K562 (cell line): Measurements from ENCODE around the gene POLDIP3. TPM values are rescaled to one million over a fixed set of nuclear protein-coding genes. Genes with fewer than 3 reads are reported as not detected.

Source experiments
- ATAC-seq: fragments of 200-7000 bp; cut with Tn5 transposase; 3 replicates; pipeline ENCODE4 v1.9.1; 2020; ENCODE audit warnings: moderate library complexity
- BruUV-seq: library from RNA; stranded (reverse); fragments of 400-500 nt; replicated peaks from 2 replicates; lab custom pipeline; 2021; lab: Mats Ljungman, UMichigan
- CTCF ChIA-PET: fragments of 300-600 bp; formaldehyde crosslinking; extraction: SDS; loops from one replicate; lab custom pipeline; 2021; ENCODE audit warnings: low intra/inter-chr PET ratio; lab: Yijun Ruan, JAX
- POLR2A ChIA-PET: fragments of 300-600, 350-650 bp; sonication (Branson Sonifier 250); formaldehyde crosslinking; extraction: SDS; loops from one replicate; lab custom pipeline; 2021; ENCODE audit warnings: antibody characterized with exemption, inconsistent platforms; lab: Yijun Ruan, JAX
- DNase-seq, 4 experiments: peaks; one replicate each; pipeline versions ENCODE4 v3.0.0 to v3.0.0-alpha.2; 2011 to 2018; ENCODE audit warnings: low spot score in 3 of 4, mixed read lengths in 3 of 4; ENCODE audit errors: extremely low read depth in 1 of 4
- FAIRE-seq: peaks from 2 replicates; lab custom pipeline; 2011; peaks lifted over from hg19 to GRCh38; lab: Jason Lieb, UNC
- H2AFZ ChIP-seq: 2 replicates; pipeline ENCODE4 v1.6.0; 2011; ENCODE audit warnings: low read depth, low read length, control low read depth, inconsistent platforms
- H3K27ac ChIP-seq: fragments of 200-600 bp; 3 replicates; pipeline ENCODE4 v1.8.0; 2011; ENCODE audit warnings: low read depth, mild to moderate bottlenecking, control low read depth, inconsistent platforms, low read length, moderate library complexity, mixed read lengths; ENCODE audit errors: extremely low read depth
- H3K27me3 ChIP-seq, 2 experiments: fragments of 300-600 bp in 1 of 2; 2 replicates in 1 of 2; 3 replicates in 1 of 2; pipeline versions ENCODE4 v1.6.0 to v1.8.0; 2011; ENCODE audit warnings: inconsistent platforms in 2 of 2, low read length in 2 of 2, mild to moderate bottlenecking in 1 of 2, mixed read lengths in 1 of 2, moderate library complexity in 1 of 2; ENCODE audit not compliant: control insufficient read depth in 2 of 2, insufficient read depth in 2 of 2
- H3K36me3 ChIP-seq: fragments of 300-600 bp; 3 replicates; pipeline ENCODE4 v1.8.0; 2011; ENCODE audit warnings: mild to moderate bottlenecking, low read length, inconsistent platforms; ENCODE audit not compliant: control insufficient read depth, insufficient read depth
- H3K4me1 ChIP-seq, 2 experiments: fragments of 200-600 bp in 1 of 2; replicated peaks in 1 of 2; 2 replicates in 1 of 2; 3 replicates in 1 of 2; pipeline versions ENCODE4 v1.5.1 to v1.8.0; 2011; ENCODE audit warnings: inconsistent platforms in 2 of 2, low read length in 2 of 2, mild to moderate bottlenecking in 1 of 2, mixed read lengths in 1 of 2, moderate library complexity in 1 of 2; ENCODE audit not compliant: control insufficient read depth in 2 of 2, insufficient read depth in 2 of 2
- H3K4me2 ChIP-seq: 2 replicates; pipeline ENCODE4 v1.6.1; 2011; ENCODE audit warnings: low read length, control low read depth, inconsistent platforms, mixed read lengths; ENCODE audit not compliant: insufficient read depth
- H3K4me3 ChIP-seq: fragments of 200-600 bp; sonication (generic), shearing (Covaris generic); 2 replicates; pipeline ENCODE4 v1.5.1; 2016; ENCODE audit warnings: control low read depth, inconsistent platforms
- H3K79me2 ChIP-seq: fragments of 200-600 bp; 3 replicates; pipeline ENCODE4 v1.8.0; 2011; ENCODE audit warnings: low read length, inconsistent platforms; ENCODE audit not compliant: control insufficient read depth, insufficient read depth
- H3K9ac ChIP-seq, 2 experiments: 2 replicates each; pipeline versions ENCODE4 v1.6.0 to v1.6.1; 2011; ENCODE audit warnings: low read depth in 2 of 2, low read length in 2 of 2, control low read depth in 1 of 2, inconsistent platforms in 1 of 2, mild to moderate bottlenecking in 1 of 2, mixed read lengths in 1 of 2; ENCODE audit not compliant: insufficient read depth in 1 of 2
- H3K9me1 ChIP-seq: one replicate; pipeline ENCODE4 v1.6.0; 2011; ENCODE audit warnings: inconsistent platforms, mild to moderate bottlenecking, low read length, moderate library complexity; ENCODE audit not compliant: control insufficient read depth, insufficient read depth
- H3K9me3 ChIP-seq: replicated peaks from 2 replicates; pipeline ENCODE4 v1.5.1; 2011; ENCODE audit warnings: low read depth, low read length, inconsistent platforms; ENCODE audit not compliant: control insufficient read depth, insufficient read depth
- H4K20me1 ChIP-seq: replicated peaks from 2 replicates; pipeline ENCODE4 v1.6.1; 2011; ENCODE audit warnings: low read length, inconsistent platforms, mixed read lengths; ENCODE audit not compliant: control insufficient read depth, insufficient read depth
- ATF6 ChIP-seq: sonication (generic); formaldehyde crosslinking; IDR thresholded peaks from 2 replicates; pipeline ENCODE4 v1.4.0; 2020; ENCODE audit warnings: mild to moderate bottlenecking, missing genetic modification reagents
- ETV6 ChIP-seq, 3 experiments: fragments of 150-350 bp in 1 of 3; sonication (generic) in 1 of 3; formaldehyde crosslinking in 1 of 3; IDR thresholded peaks; 2 replicates each; pipeline versions ENCODE4 v1.6.1 to v1.8.0; 2014 to 2022; ENCODE audit warnings: borderline replicate concordance in 2 of 3, low read depth in 2 of 3, antibody characterized with exemption in 1 of 3, low read length in 1 of 3, mild to moderate bottlenecking in 1 of 3, missing genetic modification reagents in 1 of 3
- MBD1 ChIP-seq: fragments of 250-450 bp; sonication (Bioruptor Pico); IDR thresholded peaks from 2 replicates; pipeline ENCODE4 v1.8.0; 2022; ENCODE audit warnings: inconsistent platforms
- MYBL2 ChIP-seq, 2 experiments: fragments of 450-650 bp in 1 of 2; sonication (generic) in 1 of 2; formaldehyde crosslinking in 1 of 2; IDR thresholded peaks; 2 replicates each; pipeline versions ENCODE4 v1.6.1 to v1.8.1; 2017 to 2022; ENCODE audit warnings: borderline replicate concordance in 1 of 2, inconsistent platforms in 1 of 2, low read depth in 1 of 2, mild to moderate bottlenecking in 1 of 2, missing genetic modification reagents in 1 of 2, moderate library complexity in 1 of 2
- TCF15 ChIP-seq: fragments of 250-450 bp; sonication (Bioruptor Pico); IDR thresholded peaks from 2 replicates; pipeline ENCODE4 v1.8.0; 2022; ENCODE audit warnings: moderate library complexity, mild to moderate bottlenecking, inconsistent platforms
- ZNF764 ChIP-seq: fragments of 250-450 bp; sonication (Bioruptor Pico); IDR thresholded peaks from 2 replicates; pipeline ENCODE4 v1.4.0; 2020; ENCODE audit warnings: low read depth, mild to moderate bottlenecking, moderate library complexity
- WGBS: fragments of 100-300 bp; shearing (Covaris generic); methylation state at CpG from one replicate; pipeline ENCODE4 v1.1.6; 2016; ENCODE audit warnings: low coverage, mixed read lengths; ENCODE audit not compliant: insufficient coverage; ENCODE audit errors: missing lambda C conversion rate; 5-methylcytosine and 5-hydroxymethylcytosine counted together
- in situ Hi-C: fragments of 300-500 bp; cut with MboI; formaldehyde crosslinking; loops from 4 replicates; pipeline ENCODE4 v1.15.0; 2018; ENCODE audit warnings: inconsistent platforms, mixed read lengths
- intact Hi-C: fragments of 100-400 bp; cut with micrococcal nuclease; formaldehyde crosslinking; loops from 2 replicates; pipeline ENCODE4 v1.14.2; 2022
- polyA plus RNA-seq, 8 experiments: library from polyadenylated mRNA; depleted of rRNA in 4 of 8; stranded (reverse) in 5 of 8; unstranded in 3 of 8; fragments of >200 nt; fragmentation: Nextera tagmentation in 2 of 8; fragmentation: Illumina TruSeq in 1 of 8; extraction: Ambion mirVana in 2 of 8; extraction: Trizol in 1 of 8; gene quantifications; 2 replicates each; pipeline versions ENCODE4 v1.2.1 to v1.2.3, GENCODE V29; 2011 to 2014; ENCODE audit warnings: inconsistent platforms in 1 of 8, missing spikeins in 1 of 8
- total RNA-seq, 7 experiments: library from RNA; depleted of rRNA in 6 of 7; stranded (reverse); fragments of >200 nt in 6 of 7; fragmentation: Illumina TruSeq in 2 of 7; extraction: Trizol in 2 of 7; gene quantifications; 2 replicates each; pipeline versions ENCODE4 v1.2.1 to v1.2.3, GENCODE V29; 2011 to 2021; ENCODE audit warnings: low replicate concordance in 1 of 7

Gene POLDIP3
- total and polyA plus RNA-seq, 9 of the 15 experiments (the other 6 are each of a cell fraction or from before 2014, with no cell fraction given), result 14.3 to 53.0 (median 26.3) TPM

- TF ChIP-seq ATF6 (no peak), TCF15 (CRISPR knock-in tag) (no peak), ZNF764 (CRISPR knock-in tag) (no peak), MYBL2 (IDR thresholded peaks at IDR 0.05; ENCODE audit: low read depth) (no peak), MYBL2 (CRISPR knock-in tag; IDR thresholded peaks at IDR 0.05; ENCODE audit: borderline replicate concordance) (no peak)
Observed at GRCh38 chr22:42602470-42602869, 12.2 kb downstream of the POLDIP3 start (continued).

GRCh38 chr22:42601879-42602465 is 12.7 kb downstream of the POLDIP3 start:
- in situ Hi-C loops, result no loop called here
- ATAC-seq (no peak), DNase-seq (no peak), FAIRE-seq (no peak)
- Histone ChIP-seq H2AFZ (no peak overlapping the region), H3K9ac (no peak overlapping the region), H3K4me3 (no peak overlapping the region), H3K27ac (no peak overlapping the region), H4K20me1 (no peaks in the 10 kb centered on the region), H3K27me3 (no peaks in the 10 kb centered on the region), H3K9me1 (no peaks in the 10 kb centered on the region), H3K9me3 (no peaks in the 10 kb centered on the region), H3K79me2 (peaks cover 46% of the 10 kb centered on the region), H3K4me2 (no peak overlapping the region), H3K36me3 (peaks cover 71% of the 10 kb centered on the region; the same call in 2 of the 3 replicates), H3K4me1 (no peaks in the 10 kb centered on the region)
- ChIA-PET POLR2A (no interaction called here), CTCF (no interaction called here)
- intact Hi-C loops, result no loop called here
- 93% methylated on average over 3 of the region's 6 CpGs for WGBS
- TF ChIP-seq MBD1 (CRISPR knock-in tag) (no peak), ETV6 (IDR thresholded peaks at IDR 0.05; ENCODE audit: borderline replicate concordance in 1 of 2, low read depth in 2 of 2, low read length in 1 of 2) (no peak), ETV6 (CRISPR knock-in tag; IDR thresholded peaks at IDR 0.05; ENCODE audit: borderline replicate concordance) (no peak)
- no TSS peak for BruUV-seq
